ENCODE results near the gene CABP2. TPM values are rescaled to one million over a fixed set of nuclear protein-coding genes. Genes with fewer than 3 reads are reported as not detected.

Gene CABP2
- total and polyA plus RNA-seq, 2 donors (not counting 1 experiment from before 2014, with no cell fraction given): not detected

GRCh38 chr11:67491276-67492068 is 31.8 kb downstream of the CABP2 start:
- no peak overlapping the region for H3K4me3 ChIP-seq (replicated peaks in 1 of 4; ENCODE audit: control extremely low read depth in 1 of 4, insufficient read depth in 1 of 4, low read depth in 3 of 4, low read length in 4 of 4)
- no peak overlapping the region for H3K4me2 ChIP-seq (ENCODE audit: extremely low read depth, insufficient read depth, low read length)
- H3K36me3 ChIP-seq (ENCODE audit: control insufficient read depth, insufficient read depth, low read length): peaks cover 9% of the 10 kb centered on the region
- no peak for DNase-seq (ENCODE audit: low read depth in 2 of 2)
- H3K9me3 ChIP-seq (ENCODE audit: control insufficient read depth, insufficient read depth, low read depth, low read length): no peaks in the 10 kb centered on the region
- TF ChIP-seq CTCF (conservative IDR thresholded peaks at IDR 0.05 in 1 of 2, IDR thresholded peaks at IDR 0.05 in 1 of 2; ENCODE audit: low read depth in 1 of 2, low read length in 2 of 2): no peak
- no peak for TF ChIP-seq EZH2 (IDR thresholded peaks at IDR 0.05; ENCODE audit: low read length, missing control alignments)
- H3K27me3 ChIP-seq (ENCODE audit: control insufficient read depth, insufficient read depth, low read length): no peaks in the 10 kb centered on the region
- no peaks in the 10 kb centered on the region for H4K20me1 ChIP-seq (ENCODE audit: control insufficient read depth, extremely low read depth, insufficient read depth, low read length)
- H3K79me2 ChIP-seq (ENCODE audit: control insufficient read depth, insufficient read depth, low read length): no peaks in the 10 kb centered on the region
- no peak overlapping the region for H2AFZ ChIP-seq (ENCODE audit: low read length)
- no peak overlapping the region for H3K27ac ChIP-seq (ENCODE audit: insufficient read depth, low read length)
- H3K4me1 ChIP-seq (ENCODE audit: control insufficient read depth, extremely low read depth, insufficient read depth, low read length): no peaks in the 10 kb centered on the region
- no peak overlapping the region for H3K9ac ChIP-seq (ENCODE audit: insufficient read depth, low read length)

GRCh38 chr11:67490727-67491065 is 32.5 kb downstream of the CABP2 start:
- Histone ChIP-seq H3K4me1 (ENCODE audit: control insufficient read depth, extremely low read depth, insufficient read depth, low read length) (no peaks in the 10 kb centered on the region), H3K27me3 (ENCODE audit: control insufficient read depth, insufficient read depth, low read length) (no peaks in the 10 kb centered on the region), H3K36me3 (ENCODE audit: control insufficient read depth, insufficient read depth, low read length) (peaks cover 9% of the 10 kb centered on the region), H3K4me3 (replicated peaks in 1 of 4; ENCODE audit: control extremely low read depth in 1 of 4, insufficient read depth in 1 of 4, low read depth in 3 of 4, low read length in 4 of 4) (no peak overlapping the region), H3K79me2 (ENCODE audit: control insufficient read depth, insufficient read depth, low read length) (no peaks in the 10 kb centered on the region), H3K9me3 (ENCODE audit: control insufficient read depth, insufficient read depth, low read depth, low read length) (no peaks in the 10 kb centered on the region), H2AFZ (ENCODE audit: low read length) (no peak overlapping the region), H3K27ac (ENCODE audit: insufficient read depth, low read length) (no peak overlapping the region), H4K20me1 (ENCODE audit: control insufficient read depth, extremely low read depth, insufficient read depth, low read length) (no peaks in the 10 kb centered on the region), H3K4me2 (ENCODE audit: extremely low read depth, insufficient read depth, low read length) (no peak overlapping the region), H3K9ac (ENCODE audit: insufficient read depth, low read length) (no peak overlapping the region)
- TF ChIP-seq EZH2 (IDR thresholded peaks at IDR 0.05; ENCODE audit: low read length, missing control alignments) (no peak), CTCF (conservative IDR thresholded peaks at IDR 0.05 in 1 of 2, IDR thresholded peaks at IDR 0.05 in 1 of 2; ENCODE audit: low read depth in 1 of 2, low read length in 2 of 2) (no peak)
- DNase-seq (ENCODE audit: low read depth in 2 of 2): no peak

- no peak overlapping the region for H2AFZ ChIP-seq (ENCODE audit: low read length)
- DNase-seq (ENCODE audit: low read depth in 2 of 2): no peak
- peaks cover 9% of the 10 kb centered on the region for H3K36me3 ChIP-seq (ENCODE audit: control insufficient read depth, insufficient read depth, low read length)
- H4K20me1 ChIP-seq (ENCODE audit: control insufficient read depth, extremely low read depth, insufficient read depth, low read length): no peaks in the 10 kb centered on the region
- H3K9me3 ChIP-seq (ENCODE audit: control insufficient read depth, insufficient read depth, low read depth, low read length): no peaks in the 10 kb centered on the region
- H3K4me2 ChIP-seq (ENCODE audit: extremely low read depth, insufficient read depth, low read length): no peak overlapping the region
- no peak overlapping the region for H3K27ac ChIP-seq (ENCODE audit: insufficient read depth, low read length)
- H3K79me2 ChIP-seq (ENCODE audit: control insufficient read depth, insufficient read depth, low read length): no peaks in the 10 kb centered on the region
- TF ChIP-seq EZH2 (IDR thresholded peaks at IDR 0.05; ENCODE audit: low read length, missing control alignments): no peak
- TF ChIP-seq CTCF (conservative IDR thresholded peaks at IDR 0.05 in 1 of 2, IDR thresholded peaks at IDR 0.05 in 1 of 2; ENCODE audit: low read depth in 1 of 2, low read length in 2 of 2): no peak
- H3K27me3 ChIP-seq (ENCODE audit: control insufficient read depth, insufficient read depth, low read length): no peaks in the 10 kb centered on the region
- no peak overlapping the region for H3K9ac ChIP-seq (ENCODE audit: insufficient read depth, low read length)
- no peak overlapping the region for H3K4me3 ChIP-seq (replicated peaks in 1 of 4; ENCODE audit: control extremely low read depth in 1 of 4, insufficient read depth in 1 of 4, low read depth in 3 of 4, low read length in 4 of 4)
- no peaks in the 10 kb centered on the region for H3K4me1 ChIP-seq (ENCODE audit: control insufficient read depth, extremely low read depth, insufficient read depth, low read length)
These were observed 33.1 kb downstream of the CABP2 start for GRCh38 chr11:67489885-67490726.

All from fibroblast of lung (primary cell).